Vagina (tissue), 2 donors: ENCODE measurements around the gene PIGX. TPM values are rescaled to one million over a fixed set of nuclear protein-coding genes. Genes with fewer than 3 reads are reported as not detected.
"Not testable (repeated sequence)": the region's sequence is repeated elsewhere in the genome, so short reads cannot be mapped to it uniquely, and the experiment has no call there.

ENCODE experiments used
- DNase-seq, 2 donors: peaks; one replicate each; pipeline ENCODE4 v3.0.0-alpha.2; 2017; ENCODE audit errors: extremely low spot score in 2 of 2
- H3K27ac ChIP-seq: fragments of 200-600 bp; sonication (generic); one replicate; pipeline ENCODE4 v1.5.1; 2019
- H3K27me3 ChIP-seq: fragments of 200-600 bp; sonication (generic); one replicate; pipeline ENCODE4 v1.5.1; 2019
- H3K36me3 ChIP-seq, 2 donors: fragments of 200-600 bp; sonication (generic); one replicate each; pipeline ENCODE4 v1.5.1; 2017 to 2019
- H3K4me1 ChIP-seq: fragments of 200-600 bp; sonication (generic); one replicate; pipeline ENCODE4 v1.5.1; 2019
- H3K4me3 ChIP-seq, 2 donors: fragments of 200-600 bp; sonication (generic); 1 replicate in 1 of 2; 2 replicates in 1 of 2; pipeline ENCODE4 v1.5.1; 2016 to 2019
- H3K9me3 ChIP-seq: fragments of 200-600 bp; sonication (generic); one replicate; pipeline ENCODE4 v1.5.1; 2019
- CTCF ChIP-seq, 3 experiments: fragments of 450-650 bp in 2 of 3; fragments of 200-600 bp in 1 of 3; sonication (generic) in 1 of 3; IDR thresholded peaks; one replicate each; pipeline ENCODE4 v1.5.1; 2017 to 2019; ENCODE audit warnings: antibody characterized with exemption in 3 of 3, mild to moderate bottlenecking in 2 of 3, moderate library complexity in 2 of 3
- POLR2A ChIP-seq, 2 donors: fragments of 450-650 bp; IDR thresholded peaks; one replicate each; pipeline ENCODE4 v1.6.1; 2017; ENCODE audit warnings: antibody characterized with exemption in 2 of 2, mild to moderate bottlenecking in 2 of 2, moderate library complexity in 2 of 2
- POLR2AphosphoS5 ChIP-seq, 2 donors: sonication (generic); formaldehyde crosslinking; IDR thresholded peaks; one replicate each; pipeline ENCODE4 v1.9.0; 2017; ENCODE audit warnings: antibody characterized with exemption in 2 of 2, mild to moderate bottlenecking in 2 of 2, low read depth in 1 of 2; ENCODE audit not compliant: insufficient read depth in 1 of 2
- intact Hi-C: fragments of 100-400 bp; cut with DNase I; formaldehyde crosslinking; loops from one replicate; pipeline ENCODE4 v1.15.1; 2023
- total RNA-seq: library from RNA; depleted of rRNA; stranded (reverse); fragments of >200 nt; gene quantifications from one replicate; pipeline ENCODE4 v1.2.3, GENCODE V29; 2016

PIGX gene
- total RNA-seq, 1 donor from 2014 or later: 31.9 TPM

- Histone ChIP-seq H3K4me3 (no peak overlapping the region), H3K27me3 (no peaks in the 10 kb centered on the region), H3K4me1 (peaks cover 10% of the 10 kb centered on the region), H3K9me3 (no peaks in the 10 kb centered on the region), H3K27ac (no peak overlapping the region), H3K36me3 (peaks cover 0 to 7% of the 10 kb centered on the region in 2 donors)
- no peak for TF ChIP-seq CTCF (IDR thresholded peaks at IDR 0.05)
- TF ChIP-seq POLR2A (IDR thresholded peaks at IDR 0.05): no peak
- TF ChIP-seq POLR2AphosphoS5 (IDR thresholded peaks at IDR 0.05; ENCODE audit: insufficient read depth in 1 of 2, low read depth in 1 of 2): no peak
- no peak for DNase-seq
- intact Hi-C loops: no loop called here
Measured at GRCh38 chr3:196736670-196737374, 24.6 kb downstream of the PIGX start.

- peaks cover 16% of the 10 kb centered on the region for H3K4me1 ChIP-seq
- no peak overlapping the region for H3K4me3 ChIP-seq
- H3K27me3 ChIP-seq: no peaks in the 10 kb centered on the region
- no peaks in the 10 kb centered on the region for H3K9me3 ChIP-seq
- no peak for DNase-seq
- peaks cover 0 to 7% of the 10 kb centered on the region in 2 donors for H3K36me3 ChIP-seq
- no peak overlapping the region for H3K27ac ChIP-seq
- TF ChIP-seq CTCF (IDR thresholded peaks at IDR 0.05) (no peak), POLR2AphosphoS5 (IDR thresholded peaks at IDR 0.05; ENCODE audit: insufficient read depth in 1 of 2, low read depth in 1 of 2) (no peak), POLR2A (IDR thresholded peaks at IDR 0.05) (no peak)
- intact Hi-C loops: no loop called here
Measured at GRCh38 chr3:196737655-196738054, 25.5 kb downstream of the PIGX start.

DNA sequence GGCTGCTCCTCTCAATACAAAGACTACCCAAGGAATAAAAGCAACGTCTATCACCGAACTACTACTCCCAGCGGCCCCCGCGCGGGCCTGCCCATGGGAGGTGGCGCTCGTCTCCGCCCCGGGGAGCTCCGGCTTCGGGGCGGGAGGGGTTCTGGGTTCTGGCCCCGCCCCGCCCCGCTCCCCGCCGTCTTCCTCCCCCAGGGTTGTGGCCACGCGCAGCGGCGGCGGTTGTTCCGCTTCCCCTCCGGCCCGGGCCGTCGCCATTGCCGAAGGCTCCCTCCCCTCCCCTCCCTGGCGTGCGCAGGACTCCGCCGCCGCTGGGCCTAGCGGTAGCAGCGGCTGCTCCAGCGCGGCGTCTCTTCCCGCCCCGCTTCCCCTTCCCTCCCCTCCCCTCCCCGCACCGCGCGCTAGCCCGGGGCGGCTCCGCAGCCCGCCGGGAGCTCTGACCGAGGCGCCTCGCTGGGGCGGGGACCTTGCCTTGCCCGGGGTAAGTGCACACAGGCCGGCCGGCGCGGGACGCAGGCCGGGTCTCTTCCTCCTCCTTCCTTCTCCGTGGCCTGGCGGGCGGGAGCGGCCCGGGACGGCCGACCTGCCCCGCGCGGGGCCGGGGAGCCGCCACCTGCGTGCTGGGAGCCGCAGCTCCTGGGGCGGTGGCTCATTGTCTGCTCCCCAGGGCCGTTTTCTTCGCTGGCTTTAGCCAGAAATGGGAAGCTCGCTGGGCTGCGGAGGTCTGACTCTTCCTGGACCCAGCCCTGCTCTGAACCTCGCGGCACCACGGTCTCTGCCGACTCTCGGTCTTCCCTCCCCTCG is 27.7 kb downstream of the PIGX start, which contains the start of gene PAK2:
Gene PAK2 (plus strand): TSS at position 187 of the 810 bp plus-strand sequence. CDS start 42,790 bp downstream, outside the sequence.
- TF ChIP-seq CTCF (IDR thresholded peaks at IDR 0.05) (no peak), POLR2AphosphoS5 (IDR thresholded peaks at IDR 0.05; ENCODE audit: insufficient read depth in 1 of 2, low read depth in 1 of 2) (peak; percentile 74 to 75), POLR2A (IDR thresholded peaks at IDR 0.05) (peak in 1 of 2 donors; percentile 44)
- intact Hi-C loops: no loop called here
- Histone ChIP-seq H3K36me3 (no peaks in the 10 kb centered on the region), H3K9me3 (no peaks in the 10 kb centered on the region), H3K27ac (peak within 1 kb of the TSS; percentile 95), H3K27me3 (no peaks in the 10 kb centered on the region), H3K4me1 (peaks cover 35% of the 10 kb centered on the region), H3K4me3 (peak within 1 kb of the TSS; percentile 73 to 75)
- DNase-seq: peak in 1 of 2 donors; percentile 93

DNA sequence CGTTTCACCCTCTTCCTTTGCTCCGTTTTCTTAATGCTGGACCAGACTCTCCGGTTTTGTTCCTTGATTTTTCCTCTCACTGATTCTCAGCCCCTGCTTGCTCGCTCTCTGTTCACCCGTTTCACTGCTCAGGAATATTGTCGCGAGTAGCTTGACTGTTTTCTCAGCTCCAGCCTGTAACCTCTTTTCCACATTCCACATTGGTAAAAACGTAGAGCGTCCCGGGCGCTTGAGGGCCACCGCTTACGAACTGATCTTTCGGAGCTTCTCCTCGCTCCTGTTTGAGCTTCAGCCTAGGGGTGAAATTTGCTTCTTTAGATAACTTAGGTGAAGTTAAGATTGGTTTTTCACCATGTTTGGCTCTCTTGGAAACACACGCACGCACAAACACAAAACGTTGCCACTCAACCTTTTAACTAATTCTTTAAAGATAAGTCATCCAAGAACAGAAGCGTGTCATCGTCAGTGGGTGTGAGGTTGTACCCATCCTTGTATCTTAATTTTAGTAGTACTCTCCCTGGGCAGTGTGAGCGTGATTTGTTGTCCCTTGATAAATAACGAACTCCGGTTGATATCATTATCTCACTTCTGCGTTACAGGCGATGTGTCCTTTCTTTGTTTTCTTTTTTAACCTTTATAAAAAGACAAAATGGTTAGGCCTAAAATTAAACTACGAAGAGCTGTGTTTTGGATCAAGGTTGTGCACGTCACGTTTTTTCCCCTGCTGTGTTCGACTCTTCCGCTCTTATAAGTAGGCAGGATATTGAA is 28.5 kb downstream of the PIGX start:
- intact Hi-C loops: no loop called here
- Histone ChIP-seq H3K36me3 (no peaks in the 10 kb centered on the region), H3K27ac (peak overlapping the region; percentile 95), H3K9me3 (no peaks in the 10 kb centered on the region), H3K4me3 (peak overlapping the region; percentile 73 to 75), H3K27me3 (no peaks in the 10 kb centered on the region), H3K4me1 (peaks cover 35% of the 10 kb centered on the region)
- DNase-seq: no peak
- no peak for TF ChIP-seq POLR2A (IDR thresholded peaks at IDR 0.05)

- DNase-seq: no peak
- H3K27ac ChIP-seq: peak overlapping the region; percentile 95
- peaks cover 35% of the 10 kb centered on the region for H3K4me1 ChIP-seq
- TF ChIP-seq POLR2A (IDR thresholded peaks at IDR 0.05): no peak
- no peak for TF ChIP-seq CTCF (IDR thresholded peaks at IDR 0.05)
- no peak for TF ChIP-seq POLR2AphosphoS5 (IDR thresholded peaks at IDR 0.05; ENCODE audit: insufficient read depth in 1 of 2, low read depth in 1 of 2)
- H3K27me3 ChIP-seq: no peaks in the 10 kb centered on the region
- intact Hi-C loops: no loop called here
- no peaks in the 10 kb centered on the region for H3K36me3 ChIP-seq
- no peaks in the 10 kb centered on the region for H3K9me3 ChIP-seq
- peak overlapping the region; percentile 73 to 75 for H3K4me3 ChIP-seq
Measured at GRCh38 chr3:196741249-196741889, 29.2 kb downstream of the PIGX start.

DNA sequence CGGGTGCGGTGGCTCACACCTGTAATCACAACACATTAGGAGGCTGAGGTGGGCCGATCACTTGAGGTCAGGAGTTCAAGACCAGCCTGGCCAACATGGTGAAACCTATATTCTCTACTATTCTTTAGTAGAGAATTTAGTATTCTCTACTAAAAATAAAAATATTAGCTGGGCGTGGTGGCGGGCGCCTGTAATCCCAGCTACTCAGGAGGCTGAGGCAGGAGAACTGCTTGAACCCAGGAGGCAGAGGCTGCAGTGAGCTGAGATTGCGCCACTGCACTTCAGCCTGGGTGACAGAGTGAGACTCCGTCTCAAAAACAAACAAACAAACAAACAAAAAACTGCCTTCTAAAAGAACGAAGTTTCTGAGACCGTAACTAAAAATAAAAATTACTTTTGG is 31.4 kb downstream of the PIGX start:
- DNase-seq, H3K36me3 ChIP-seq, H3K9me3 ChIP-seq, intact Hi-C loops, H3K4me3 ChIP-seq, H3K27me3 ChIP-seq, H3K27ac ChIP-seq: not testable (repeated sequence)
- H3K4me1 ChIP-seq: peaks cover 35% of the 10 kb centered on the region
